Measurements from ENCODE around the gene SCARF2.
"Not testable (repeated sequence)": the region's sequence is repeated elsewhere in the genome, so short reads cannot be mapped to it uniquely, and the experiment has no call there.

Gene SCARF2

DNA sequence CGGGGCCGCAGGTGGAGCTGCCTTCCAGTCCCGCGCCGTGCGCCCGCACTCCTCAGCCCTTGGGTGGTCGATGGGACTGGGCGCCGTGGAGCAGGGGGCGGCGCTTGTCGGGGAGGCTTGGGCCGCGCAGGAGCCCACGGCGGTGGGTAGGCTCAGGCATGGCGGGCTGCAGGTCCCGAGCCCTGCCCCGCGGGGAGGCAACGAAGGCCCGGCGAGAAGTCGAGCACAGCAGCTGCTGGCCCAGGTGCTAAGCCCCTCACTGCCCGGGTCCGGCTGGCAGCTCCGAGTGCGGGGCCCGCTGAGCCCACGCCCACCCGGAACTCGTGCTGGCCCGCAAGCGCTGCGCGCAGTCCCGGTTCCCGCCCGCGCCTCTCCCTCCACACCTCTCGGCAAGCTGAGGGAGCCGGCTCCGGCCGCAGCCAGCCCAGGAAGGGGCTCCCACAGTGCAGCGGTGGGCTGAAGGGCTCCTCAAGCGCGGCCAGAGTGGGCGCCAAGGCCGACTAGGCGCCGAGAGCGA is 45.2 kb downstream of the SCARF2 start:
- not testable (repeated sequence) for DNase-seq

- DNase-seq, result no peak
These were observed 46.4 kb downstream of the SCARF2 start for GRCh38 chr22:20391222-20391621.

DNA sequence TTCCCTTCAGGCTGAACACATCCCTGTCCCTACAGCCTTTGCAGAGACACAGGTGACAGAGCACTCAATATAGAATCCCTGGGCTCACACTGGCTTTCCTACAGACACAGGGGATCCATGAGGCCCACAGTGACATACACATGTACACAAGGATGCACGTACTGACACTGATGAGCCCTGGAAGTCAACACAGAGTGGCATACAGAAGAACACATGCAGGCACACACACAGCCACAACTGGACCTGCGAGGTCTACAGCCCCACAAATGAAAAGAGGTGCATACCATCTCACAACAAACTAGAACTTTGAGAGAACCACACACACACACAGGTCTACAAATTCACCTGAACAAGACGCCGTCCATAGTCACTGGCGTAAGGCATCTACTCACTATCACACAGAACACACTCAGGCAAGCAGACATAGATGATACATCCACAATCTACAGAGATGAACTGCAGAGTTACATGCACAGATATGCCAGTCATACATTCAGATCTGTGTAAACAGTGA is 47.2 kb downstream of the SCARF2 start:
- DNase-seq, result no peak

DNA sequence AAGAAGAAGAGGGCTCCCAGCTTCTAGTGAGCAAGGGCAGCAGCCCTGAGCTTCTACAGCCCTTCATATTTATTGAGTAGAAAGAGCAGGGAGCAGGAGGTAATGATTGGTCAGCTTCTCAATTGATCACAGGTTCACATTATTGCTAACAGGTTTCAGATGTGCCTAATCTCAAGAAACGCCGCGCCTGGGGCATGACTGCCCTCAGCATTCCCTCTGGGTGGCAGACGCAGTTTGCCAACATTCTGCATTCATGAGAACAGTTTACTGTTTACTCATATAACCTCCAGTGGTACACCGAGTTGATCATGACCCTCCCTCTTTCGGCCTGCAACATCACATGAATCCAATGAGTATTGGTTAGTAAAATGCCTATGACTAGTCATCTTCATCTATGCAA is 48.3 kb downstream of the SCARF2 start:
- no peak for DNase-seq

- no peak for DNase-seq
These were observed 49.4 kb downstream of the SCARF2 start for GRCh38 chr22:20388200-20388599.

GRCh38 chr22:20386972-20387371 is 50.7 kb downstream of the SCARF2 start:
- DNase-seq, result no peak

DNA sequence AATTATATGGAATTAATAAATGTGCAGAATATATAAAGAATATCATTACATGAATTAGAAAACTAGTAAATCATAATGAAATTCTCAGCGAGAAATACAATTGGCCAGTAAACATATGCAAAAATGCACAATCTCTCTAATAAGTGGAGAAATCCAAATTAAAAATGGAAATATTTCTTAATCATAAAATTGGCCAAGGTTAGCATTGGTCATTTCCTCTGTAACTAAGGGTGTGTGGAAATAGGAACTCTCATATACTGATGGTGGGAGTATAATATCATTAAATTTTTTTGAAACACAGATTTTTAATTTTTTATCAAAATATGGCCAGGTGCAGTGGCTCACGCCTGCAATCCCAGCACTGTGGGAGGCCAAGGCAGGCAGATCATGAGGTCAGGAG is 51.3 kb downstream of the SCARF2 start:
- no peak for DNase-seq

DNA sequence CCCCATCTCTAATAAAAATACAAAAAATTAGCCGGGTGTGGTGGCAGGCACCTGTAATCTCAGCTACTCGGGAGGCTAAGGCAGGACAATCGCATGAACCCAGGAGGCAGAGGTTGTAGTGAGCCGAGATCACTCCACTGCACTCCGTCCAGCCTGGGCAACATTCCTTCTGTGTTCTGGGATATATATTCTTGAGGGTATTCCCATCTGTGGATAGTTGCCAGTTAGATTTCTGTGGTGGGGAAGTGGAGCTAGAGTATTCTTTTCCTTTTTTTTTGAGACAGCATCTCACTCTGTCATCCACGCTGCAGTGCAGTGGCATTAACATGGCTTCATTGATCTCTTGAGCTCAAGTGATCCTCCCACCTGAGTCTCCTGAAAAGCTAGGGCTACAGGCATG is 52.8 kb downstream of the SCARF2 start:
- DNase-seq, result no peak

DNA sequence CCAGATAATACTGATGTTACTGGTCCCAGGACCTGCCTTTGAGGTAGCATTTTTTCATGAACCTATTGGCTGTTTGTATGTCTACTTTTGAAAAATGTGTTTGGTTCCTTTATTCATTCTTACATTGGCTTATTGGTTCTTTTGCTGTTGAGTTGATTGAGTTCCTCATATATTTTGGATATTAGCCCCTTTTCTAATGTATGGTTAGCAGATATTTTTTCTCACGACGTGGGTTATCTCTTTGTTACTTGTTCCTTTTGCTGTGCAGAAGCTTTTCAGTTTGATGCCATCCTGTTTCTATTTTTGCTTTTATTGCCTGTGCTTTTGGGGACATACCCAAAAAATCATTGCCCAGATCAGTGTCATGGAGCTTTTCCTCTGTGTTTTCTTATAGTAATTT is 53.5 kb downstream of the SCARF2 start:
- DNase-seq, result no peak

DNA sequence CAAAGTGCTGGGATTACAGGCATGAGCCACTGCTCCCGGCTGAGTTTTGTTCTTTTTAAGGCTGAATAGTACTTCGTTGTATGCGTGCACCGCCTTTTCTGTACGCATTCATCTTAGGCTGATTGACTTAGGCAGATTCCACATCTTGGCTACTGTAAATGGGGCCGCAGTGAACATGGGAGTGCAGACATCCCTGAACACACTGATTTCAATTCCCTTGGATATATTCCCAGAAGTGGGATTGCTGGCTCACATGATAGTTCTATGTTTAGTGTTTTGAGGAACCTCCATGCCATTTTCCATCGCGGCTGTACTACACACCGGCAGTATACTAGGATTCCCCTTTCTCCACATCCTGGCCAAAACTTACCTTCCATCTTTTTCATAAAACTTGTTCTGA is 54.1 kb downstream of the SCARF2 start:
- no peak for DNase-seq

GRCh38 chr22:20380486-20380885 is 57.1 kb downstream of the SCARF2 start:
- no peak for DNase-seq

GRCh38 chr22:20378684-20379083 is 58.9 kb downstream of the SCARF2 start:
- not testable (repeated sequence) for DNase-seq

- DNase-seq, result no peak
These were observed 59.5 kb downstream of the SCARF2 start for GRCh38 chr22:20378110-20378509.

- DNase-seq, result not testable (repeated sequence)
These were observed 60.6 kb downstream of the SCARF2 start for GRCh38 chr22:20376983-20377382.

DNA sequence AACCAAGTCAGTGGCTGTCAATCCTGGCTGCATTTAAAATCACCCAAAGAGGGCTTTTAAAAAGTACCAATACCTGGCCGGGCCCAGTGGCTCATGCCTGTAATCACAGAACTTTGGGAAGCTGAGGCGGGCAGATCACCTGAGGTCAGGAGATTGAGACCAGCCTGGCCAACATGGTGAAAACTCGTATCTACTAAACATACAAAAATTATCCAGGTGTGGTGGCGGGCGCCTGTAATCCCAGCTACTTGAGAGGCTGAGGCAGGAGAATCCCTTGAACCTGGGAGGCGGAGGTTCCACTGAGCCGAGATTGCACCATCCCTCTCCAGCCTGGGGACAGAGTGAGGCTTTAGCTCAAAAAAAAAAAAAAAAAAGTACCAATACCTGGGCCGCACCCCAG is 61.3 kb downstream of the SCARF2 start:
- not testable (repeated sequence) for DNase-seq
